Measurements from ENCODE around the gene ST3GAL3. TPM values are rescaled to one million over a fixed set of nuclear protein-coding genes. Genes with fewer than 3 reads are reported as not detected.

ST3GAL3 gene
- total RNA-seq, 1 donor from 2014 or later: 34.3 TPM

GRCh38 chr1:43947061-43947873 lies 239.9 kb downstream of the ST3GAL3 start:
- Histone ChIP-seq H3K4me3 (peak overlapping the region; percentile 81 to 85), H3K36me3 (peaks cover 0 to 10% of the 10 kb centered on the region in 2 donors), H3K27me3 (no peaks in the 10 kb centered on the region), H3K27ac (peak overlapping the region; percentile 89 to 98), H3K4me1 (peaks cover 13 to 26% of the 10 kb centered on the region in 2 donors), H3K9me3 (no peaks in the 10 kb centered on the region)
- DNase-seq (ENCODE audit: low spot score in 2 of 2): no peak
- intact Hi-C loops (cut with DNase I): loop anchor here (2.0 to 5.0 kb wide), 2 partner anchors 45 to 84 kb away; partner anchors contain the start of genes CCDC24 and SLC6A9
- TF ChIP-seq, protein P1, sequence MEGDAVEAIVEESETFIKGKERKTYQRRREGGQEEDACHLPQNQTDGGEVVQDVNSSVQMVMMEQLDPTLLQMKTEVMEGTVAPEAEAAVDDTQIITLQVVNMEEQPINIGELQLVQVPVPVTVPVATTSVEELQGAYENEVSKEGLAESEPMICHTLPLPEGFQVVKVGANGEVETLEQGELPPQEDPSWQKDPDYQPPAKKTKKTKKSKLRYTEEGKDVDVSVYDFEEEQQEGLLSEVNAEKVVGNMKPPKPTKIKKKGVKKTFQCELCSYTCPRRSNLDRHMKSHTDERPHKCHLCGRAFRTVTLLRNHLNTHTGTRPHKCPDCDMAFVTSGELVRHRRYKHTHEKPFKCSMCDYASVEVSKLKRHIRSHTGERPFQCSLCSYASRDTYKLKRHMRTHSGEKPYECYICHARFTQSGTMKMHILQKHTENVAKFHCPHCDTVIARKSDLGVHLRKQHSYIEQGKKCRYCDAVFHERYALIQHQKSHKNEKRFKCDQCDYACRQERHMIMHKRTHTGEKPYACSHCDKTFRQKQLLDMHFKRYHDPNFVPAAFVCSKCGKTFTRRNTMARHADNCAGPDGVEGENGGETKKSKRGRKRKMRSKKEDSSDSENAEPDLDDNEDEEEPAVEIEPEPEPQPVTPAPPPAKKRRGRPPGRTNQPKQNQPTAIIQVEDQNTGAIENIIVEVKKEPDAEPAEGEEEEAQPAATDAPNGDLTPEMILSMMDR (IDR thresholded peaks at IDR 0.05): no peak

DNA sequence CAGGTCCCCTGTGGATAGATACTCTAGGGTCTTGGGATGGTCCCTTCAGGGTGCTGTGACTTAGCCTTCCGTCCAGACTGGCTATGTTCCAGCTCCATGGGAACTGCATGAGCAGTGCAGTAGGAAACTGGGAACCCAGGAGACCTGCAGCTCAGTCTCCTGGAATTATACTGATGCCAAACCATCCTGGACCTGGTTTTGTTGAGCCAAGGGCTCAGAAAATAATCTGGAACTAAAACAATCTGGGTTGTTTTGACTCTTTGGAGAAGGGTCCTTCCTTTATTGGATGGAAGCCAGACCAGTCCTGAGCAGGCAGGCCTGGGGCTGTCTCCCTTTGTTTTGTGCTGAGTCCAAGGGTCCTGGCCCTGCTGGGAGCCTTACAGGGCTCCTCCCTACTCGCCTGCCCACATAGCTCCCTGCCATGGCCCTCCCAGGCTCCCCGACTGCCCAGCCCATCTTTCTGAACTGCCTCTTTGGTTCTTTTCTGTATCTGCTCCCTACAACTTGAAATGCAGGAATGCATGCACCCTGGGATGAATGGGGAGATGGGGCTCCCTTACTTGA lies 240.6 kb downstream of the ST3GAL3 start:
- H3K4me1 ChIP-seq: peaks cover 13 to 26% of the 10 kb centered on the region in 2 donors
- H3K9me3 ChIP-seq: no peaks in the 10 kb centered on the region
- peak overlapping the region; percentile 81 to 85 for H3K4me3 ChIP-seq
- no peaks in the 10 kb centered on the region for H3K27me3 ChIP-seq
- H3K27ac ChIP-seq: peak overlapping the region in 1 of 2 donors; percentile 89
- peaks cover 0 to 10% of the 10 kb centered on the region in 2 donors for H3K36me3 ChIP-seq
- TF ChIP-seq, protein P1 (IDR thresholded peaks at IDR 0.05): no peak
- intact Hi-C loops (cut with DNase I): loop anchor here (2.0 to 5.0 kb wide), 2 partner anchors 44 to 83 kb away; partner anchors contain the start of genes CCDC24 and SLC6A9
- no peak for DNase-seq (ENCODE audit: low spot score in 2 of 2)

- intact Hi-C loops (cut with DNase I): loop anchor here (5.0 kb wide), 1 partner anchor 43 kb away; the partner anchor contains the start of gene CCDC24
Observed at GRCh38 chr1:43949678-43950077, 242.3 kb downstream of the ST3GAL3 start.

GRCh38 chr1:43951021-43951985 lies 244.0 kb downstream of the ST3GAL3 start:
- Histone ChIP-seq H3K4me1 (peaks cover 13 to 14% of the 10 kb centered on the region in 2 donors), H3K9me3 (no peaks in the 10 kb centered on the region), H3K27ac (no peak overlapping the region), H3K4me3 (no peak overlapping the region), H3K27me3 (no peaks in the 10 kb centered on the region), H3K36me3 (peaks cover 3 to 13% of the 10 kb centered on the region in 2 donors)
- intact Hi-C loops (cut with DNase I): no loop called here
- TF ChIP-seq, protein P1 (IDR thresholded peaks at IDR 0.05): no peak
- no peak for DNase-seq (ENCODE audit: low spot score in 2 of 2)

More at GRCh38 chr1:43949678-43950077, 242.3 kb downstream of the ST3GAL3 start:
- no peaks in the 10 kb centered on the region for H3K27me3 ChIP-seq
- no peaks in the 10 kb centered on the region for H3K9me3 ChIP-seq
- TF ChIP-seq, protein P1 (IDR thresholded peaks at IDR 0.05): no peak
- no peak overlapping the region for H3K4me3 ChIP-seq
- peaks cover 13 to 26% of the 10 kb centered on the region in 2 donors for H3K4me1 ChIP-seq
- DNase-seq (ENCODE audit: low spot score in 2 of 2): no peak
- H3K27ac ChIP-seq: no peak overlapping the region
- H3K36me3 ChIP-seq: peaks cover 0 to 10% of the 10 kb centered on the region in 2 donors

GRCh38 chr1:43952731-43953346 lies 245.5 kb downstream of the ST3GAL3 start:
- intact Hi-C loops (cut with DNase I): no loop called here
- TF ChIP-seq, protein P1 (IDR thresholded peaks at IDR 0.05): no peak
- Histone ChIP-seq H3K27ac (no peak overlapping the region), H3K36me3 (peaks cover 18 to 28% of the 10 kb centered on the region in 2 donors), H3K4me1 (peaks cover 7 to 9% of the 10 kb centered on the region in 2 donors), H3K9me3 (no peaks in the 10 kb centered on the region), H3K4me3 (no peak overlapping the region), H3K27me3 (no peaks in the 10 kb centered on the region)
- DNase-seq (ENCODE audit: low spot score in 2 of 2): no peak

Data from ascending aorta (tissue), 2 donors.